Activated naive CD4-positive, alpha-beta T cell treated with Interleukin-2 at 50 U/mL for 16 hours (primary cell): ENCODE measurements around the gene MICAL3.
"Not testable (repeated sequence)": the region's sequence is repeated elsewhere in the genome, so short reads cannot be mapped to it uniquely, and the experiment has no call there.

Experiments used
- DNase-seq: peaks from one replicate; pipeline ENCODE4 v3.0.0-alpha.2; 2020

The MICAL3 gene

GRCh38 chr22:18031695-18032454, 7.5 kb upstream of the MICAL3 start:
- DNase-seq = no peak

GRCh38 chr22:18029686-18030267, 5.4 kb upstream of the MICAL3 start:
- DNase-seq = no peak

- no peak for DNase-seq
Observed at GRCh38 chr22:18028817-18029527, 4.6 kb upstream of the MICAL3 start.

GRCh38 chr22:18025898-18026297, 1.5 kb upstream of the MICAL3 start:
- DNase-seq = not testable (repeated sequence)

- no peak for DNase-seq
Observed at GRCh38 chr22:18024956-18025720, 777 bp upstream of the MICAL3 start.

- peak; percentile 36 for DNase-seq
Observed at GRCh38 chr22:18023509-18024275, 669 bp downstream of the MICAL3 start.

GRCh38 chr22:18022876-18023275, 1.5 kb downstream of the MICAL3 start:
- no peak for DNase-seq

GRCh38 chr22:18021431-18021830, 2.9 kb downstream of the MICAL3 start:
- no peak for DNase-seq

GRCh38 chr22:18020743-18021142, 3.6 kb downstream of the MICAL3 start:
- not testable (repeated sequence) for DNase-seq

GRCh38 chr22:18013947-18014346, 10.4 kb downstream of the MICAL3 start:
- DNase-seq = no peak

- no peak for DNase-seq
Observed at GRCh38 chr22:18013436-18013835, 10.9 kb downstream of the MICAL3 start.

GRCh38 chr22:18012531-18012930, 11.8 kb downstream of the MICAL3 start:
- no peak for DNase-seq

- DNase-seq = no peak
Observed at GRCh38 chr22:18010266-18010665, 14.1 kb downstream of the MICAL3 start.

GRCh38 chr22:18008136-18008535, 16.2 kb downstream of the MICAL3 start:
- DNase-seq = no peak

- no peak for DNase-seq
Observed at GRCh38 chr22:18005201-18005926, 19.0 kb downstream of the MICAL3 start.

GRCh38 chr22:18001894-18002315, 22.5 kb downstream of the MICAL3 start:
- not testable (repeated sequence) for DNase-seq

- DNase-seq = peak; percentile 77
Observed at GRCh38 chr22:18001040-18001893, 23.1 kb downstream of the MICAL3 start.

- DNase-seq = peak; percentile 42
Observed at GRCh38 chr22:18000441-18001039, 23.8 kb downstream of the MICAL3 start.

GRCh38 chr22:17999851-18000250, 24.5 kb downstream of the MICAL3 start:
- DNase-seq = no peak

GRCh38 chr22:17998913-17999312, 25.4 kb downstream of the MICAL3 start:
- DNase-seq = no peak
